AG08396 (cell line): ENCODE results near the gene MPV17L2.

Experiments
- DNase-seq: peaks from one replicate; pipeline ENCODE4 v3.0.0; 2012; ENCODE audit warnings: low spot score, mixed read lengths

MPV17L2 gene

DNA sequence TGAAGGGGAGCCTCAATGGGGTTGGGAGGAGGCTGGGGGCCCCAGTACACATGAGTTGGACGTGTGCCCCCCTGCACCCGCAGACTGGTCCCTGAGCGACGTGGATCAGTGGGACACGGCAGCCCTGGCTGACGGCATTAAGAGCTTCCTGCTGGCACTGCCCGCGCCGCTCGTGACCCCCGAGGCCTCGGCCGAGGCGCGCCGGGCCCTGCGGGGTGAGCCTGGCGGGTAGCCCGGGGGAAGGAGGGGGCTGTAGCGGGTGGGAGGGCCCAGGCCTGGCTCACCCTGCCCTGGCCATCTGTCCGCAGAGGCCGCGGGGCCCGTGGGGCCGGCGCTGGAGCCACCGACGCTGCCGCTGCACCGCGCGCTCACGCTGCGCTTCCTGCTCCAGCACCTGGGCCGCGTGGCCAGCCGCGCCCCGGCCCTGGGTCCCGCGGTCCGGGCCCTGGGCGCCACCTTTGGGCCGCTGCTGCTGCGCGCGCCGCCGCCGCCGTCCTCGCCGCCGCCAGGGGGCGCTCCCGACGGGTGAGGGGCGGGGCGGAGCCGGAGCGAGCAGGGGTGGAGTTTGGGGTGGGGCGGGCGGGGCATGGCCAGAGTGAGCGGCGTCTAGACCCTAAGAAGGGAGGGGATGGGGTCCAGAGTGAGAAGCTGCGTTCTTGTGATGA lies 31.9 kb upstream of the MPV17L2 start:
- DNase-seq = peak; percentile 95

DNA sequence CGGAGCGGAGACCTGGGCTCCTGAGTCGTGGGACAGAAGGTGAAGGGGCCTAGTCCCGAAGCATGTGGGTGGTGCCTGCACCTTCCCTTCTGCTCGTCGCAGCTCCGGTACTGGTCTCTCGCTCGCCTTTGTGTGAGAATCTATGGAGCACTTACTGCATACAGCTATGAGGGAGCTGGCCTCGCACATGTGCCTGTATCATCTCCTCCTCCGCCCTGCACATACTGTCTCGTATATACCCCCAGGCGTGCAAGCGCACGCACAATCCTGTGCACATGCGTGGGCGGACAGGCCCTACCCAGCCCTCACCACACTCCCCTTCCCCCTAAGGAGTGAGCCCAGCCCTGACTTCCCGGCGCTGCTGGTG lies 31.4 kb upstream of the MPV17L2 start:
- no peak for DNase-seq

DNA sequence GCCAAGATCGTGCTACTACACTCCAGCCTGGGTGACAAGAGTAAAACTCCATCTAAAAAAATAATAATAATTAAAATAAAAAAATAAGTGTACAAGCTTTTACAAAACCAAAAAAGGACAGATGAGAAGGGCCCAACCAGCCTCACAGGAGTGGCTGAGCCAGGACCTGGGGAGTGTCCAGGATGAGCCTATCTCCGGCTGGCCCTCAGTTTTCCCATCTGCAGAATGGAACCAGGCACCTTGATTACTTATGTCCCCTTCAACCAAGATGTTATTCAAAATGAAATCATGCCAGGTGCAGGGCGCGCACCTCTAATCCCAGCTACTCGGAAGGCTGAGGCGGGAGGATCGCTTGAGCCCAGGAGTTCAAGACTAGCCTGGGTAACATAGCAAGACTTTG lies 28.9 kb upstream of the MPV17L2 start:
- no peak for DNase-seq

DNA sequence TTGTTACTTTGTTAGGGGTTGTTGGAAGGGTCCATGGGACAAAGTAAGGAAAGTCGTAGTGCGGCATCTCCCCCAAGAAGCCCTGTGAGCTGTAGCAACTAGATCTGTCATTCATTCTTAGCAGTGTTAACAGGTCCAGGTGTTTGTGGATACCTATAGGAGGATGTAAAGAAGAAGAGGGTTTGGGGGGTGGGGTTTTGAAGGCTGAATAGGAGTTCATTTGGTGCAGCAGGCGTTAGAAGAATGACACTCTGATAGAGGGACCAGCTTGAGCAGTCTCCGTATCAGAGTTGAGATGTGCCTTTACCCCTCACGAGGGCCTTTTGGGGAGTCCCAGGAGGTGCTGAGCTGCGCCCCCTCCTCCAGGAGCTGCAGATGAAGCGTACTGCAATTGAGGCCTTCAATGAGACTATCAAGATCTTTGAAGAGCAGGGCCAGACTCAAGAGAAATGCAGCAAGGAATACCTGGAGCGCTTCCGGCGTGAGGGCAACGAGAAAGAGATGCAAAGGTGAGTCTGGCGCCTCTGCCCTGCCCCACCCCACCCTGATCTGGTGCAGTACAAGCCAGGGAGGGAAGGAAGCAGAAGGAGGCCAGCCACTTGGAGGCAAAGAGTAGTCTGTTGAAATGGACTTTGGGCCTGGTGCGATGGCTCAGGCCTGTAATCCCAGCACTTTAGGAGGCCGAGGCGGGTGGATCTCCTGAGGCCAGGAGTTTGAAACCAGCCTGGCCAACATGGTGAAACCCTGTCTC lies 27.0 kb upstream of the MPV17L2 start:
- DNase-seq = no peak

DNA sequence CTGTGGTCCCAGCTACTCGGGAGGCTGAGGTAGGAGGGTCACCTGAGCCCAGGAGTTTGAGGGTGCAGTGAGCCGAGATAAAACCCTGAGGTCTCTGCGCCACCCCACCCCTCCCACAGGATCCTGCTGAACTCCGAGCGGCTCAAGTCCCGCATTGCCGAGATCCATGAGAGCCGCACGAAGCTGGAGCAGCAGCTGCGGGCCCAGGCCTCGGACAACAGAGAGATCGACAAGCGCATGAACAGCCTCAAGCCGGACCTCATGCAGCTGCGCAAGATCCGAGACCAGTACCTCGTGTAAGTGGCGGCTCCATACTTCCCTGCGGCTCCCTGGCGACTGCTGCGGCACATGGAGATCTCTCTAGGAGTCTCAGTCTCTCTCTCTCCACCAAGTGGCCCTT lies 26.0 kb upstream of the MPV17L2 start:
- DNase-seq = no peak

DNA sequence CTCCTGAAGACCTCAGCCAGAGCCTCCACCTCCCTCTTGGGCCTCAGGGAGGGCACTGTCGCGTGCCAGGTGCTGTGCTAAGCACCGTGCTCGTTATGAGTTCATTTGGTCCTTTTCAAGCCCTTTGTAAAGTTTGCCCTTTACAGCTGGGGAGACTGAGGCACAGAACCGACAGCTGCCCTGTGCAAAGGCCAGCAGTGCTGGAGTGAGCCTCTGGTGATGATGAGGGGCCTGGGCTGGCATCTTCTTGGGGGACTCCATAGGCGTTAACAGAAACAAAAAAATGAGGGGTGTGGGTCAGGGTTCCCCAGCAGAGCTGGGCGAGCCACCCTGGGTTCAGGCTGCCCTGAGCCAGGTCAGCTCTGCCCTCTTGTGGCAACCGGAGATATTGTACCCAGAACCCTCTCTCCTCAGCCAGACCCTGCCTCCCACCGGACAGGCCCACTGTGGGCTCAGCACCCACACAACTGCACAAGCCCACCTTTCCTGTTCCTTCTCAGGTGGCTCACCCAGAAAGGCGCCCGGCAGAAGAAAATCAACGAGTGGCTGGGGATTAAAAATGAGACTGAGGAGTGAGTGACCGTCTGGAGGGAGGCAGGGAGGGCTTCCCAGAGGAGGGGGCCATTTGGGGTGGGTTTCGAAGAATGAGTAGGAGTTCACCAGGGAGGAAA lies 24.9 kb upstream of the MPV17L2 start:
- DNase-seq = peak; percentile 90

DNA sequence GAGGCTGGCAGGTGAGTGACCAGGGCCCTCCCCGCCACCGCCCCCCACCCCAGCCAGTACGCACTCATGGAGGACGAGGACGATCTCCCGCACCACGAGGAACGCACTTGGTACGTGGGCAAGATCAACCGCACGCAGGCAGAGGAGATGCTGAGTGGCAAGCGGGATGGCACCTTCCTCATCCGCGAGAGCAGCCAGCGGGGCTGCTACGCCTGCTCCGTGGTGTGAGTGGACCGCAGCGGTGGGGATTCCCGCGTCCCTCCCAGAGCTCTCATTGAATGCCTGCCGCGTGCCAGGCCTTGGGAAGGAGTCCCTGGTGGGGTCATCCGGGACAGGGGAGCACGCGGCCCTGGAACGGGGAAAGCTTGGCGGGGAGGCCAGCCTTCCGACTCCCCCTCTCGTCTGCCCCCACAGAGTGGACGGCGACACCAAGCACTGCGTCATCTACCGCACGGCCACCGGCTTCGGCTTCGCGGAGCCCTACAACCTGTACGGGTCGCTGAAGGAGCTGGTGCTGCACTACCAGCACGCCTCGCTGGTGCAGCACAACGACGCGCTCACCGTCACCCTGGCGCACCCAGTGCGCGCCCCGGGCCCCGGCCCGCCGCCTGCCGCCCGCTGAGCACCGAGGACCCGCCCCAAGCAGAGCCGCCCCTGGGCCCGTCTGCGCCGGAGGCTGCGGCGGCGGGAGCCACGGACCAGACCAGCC lies 24.2 kb upstream of the MPV17L2 start:
- DNase-seq = no peak

DNA sequence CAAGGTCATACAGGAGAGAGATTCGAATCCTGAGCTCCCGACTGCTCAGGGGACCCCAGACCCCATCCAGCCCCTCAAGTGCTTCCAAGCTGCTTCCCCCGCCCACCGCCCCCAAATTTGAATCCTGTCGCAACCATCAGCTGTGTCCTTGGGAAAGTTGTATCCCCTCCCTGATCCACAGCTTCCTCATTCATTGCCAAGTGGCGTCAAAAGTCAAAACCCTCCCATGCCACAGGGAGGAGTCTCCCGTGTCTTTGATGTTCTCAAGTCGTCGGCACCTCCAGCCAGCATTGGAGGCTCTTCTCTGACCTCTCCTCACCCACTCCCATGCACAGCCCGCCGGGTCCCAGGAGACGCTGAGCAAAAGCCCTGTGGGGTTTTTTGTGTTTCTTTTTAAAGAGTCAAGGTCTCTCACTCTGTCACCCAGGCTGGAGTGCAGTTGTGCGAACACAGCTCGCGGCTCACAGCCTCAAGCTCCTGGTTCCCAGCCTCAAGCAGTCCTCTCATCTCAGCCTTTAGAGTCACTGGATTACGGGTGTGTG lies 22.2 kb upstream of the MPV17L2 start:
- no peak for DNase-seq

DNA sequence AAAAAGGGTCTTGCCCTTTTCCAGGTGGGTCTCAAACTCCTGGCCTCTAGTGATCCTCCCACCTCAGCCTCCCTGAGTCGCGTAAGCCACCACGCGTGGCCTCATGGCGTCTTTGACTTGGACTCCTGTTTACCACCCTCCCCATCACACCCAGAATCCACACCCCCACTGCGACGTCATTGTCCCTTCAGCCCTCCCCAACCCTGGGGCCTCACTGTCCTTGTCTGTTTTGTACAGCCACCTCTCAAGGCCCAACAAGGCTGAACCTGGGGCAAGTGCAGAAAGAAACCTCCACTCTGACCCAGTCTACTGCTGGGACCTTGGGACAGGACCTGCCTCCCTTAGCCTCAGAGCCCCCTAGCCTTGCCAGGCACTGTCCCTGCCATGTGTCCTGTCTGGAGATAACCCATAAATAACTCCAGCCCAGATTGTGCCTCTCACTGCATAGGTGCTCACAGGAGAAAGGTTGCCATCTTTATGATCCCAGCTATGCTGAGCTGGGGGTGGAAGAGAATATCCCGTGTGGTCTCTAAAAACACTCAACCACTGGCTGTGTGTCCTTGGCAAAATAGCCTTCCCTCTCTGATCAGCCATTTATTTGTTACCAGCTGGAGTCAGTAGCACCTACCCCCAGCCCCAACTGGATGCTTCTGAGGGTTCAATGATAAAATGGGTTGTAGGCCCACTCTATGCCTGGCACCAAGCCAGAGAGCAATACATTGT lies 21.3 kb upstream of the MPV17L2 start:
- no peak for DNase-seq

DNA sequence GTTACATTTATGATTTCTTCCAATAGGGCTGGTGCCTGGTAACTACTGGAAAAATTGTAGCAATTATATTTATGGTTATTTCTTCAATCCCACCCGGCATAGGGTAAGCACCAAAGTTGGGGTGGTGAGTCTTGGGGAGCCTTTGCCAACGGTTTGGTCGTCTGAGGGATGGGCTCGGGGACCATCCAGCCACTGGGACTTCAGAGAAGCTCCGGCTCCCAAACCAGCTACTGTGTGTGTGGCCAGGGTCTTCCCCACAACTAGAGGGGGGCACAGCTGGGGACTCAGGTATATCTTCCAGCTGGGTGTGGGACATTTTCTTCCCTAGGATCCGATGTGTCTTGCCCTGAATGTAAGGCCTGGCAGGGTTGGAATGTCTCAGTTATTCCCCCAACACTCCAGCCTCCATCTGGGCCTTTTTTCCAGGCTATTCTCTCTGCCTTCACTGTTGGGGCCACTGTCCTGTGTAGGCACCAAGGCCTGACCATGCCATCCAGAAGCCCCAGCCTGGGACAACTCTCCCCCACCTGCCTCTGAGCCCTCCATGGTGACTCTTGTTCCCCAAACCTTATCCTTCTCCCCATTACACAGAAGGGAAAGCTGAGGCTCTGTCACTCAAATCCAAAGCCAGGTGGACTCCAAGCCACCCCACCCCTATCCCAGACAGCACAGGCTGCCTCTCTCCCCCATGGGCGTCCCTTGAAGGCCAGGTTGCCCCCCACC lies 20.5 kb upstream of the MPV17L2 start:
- DNase-seq = no peak

DNA sequence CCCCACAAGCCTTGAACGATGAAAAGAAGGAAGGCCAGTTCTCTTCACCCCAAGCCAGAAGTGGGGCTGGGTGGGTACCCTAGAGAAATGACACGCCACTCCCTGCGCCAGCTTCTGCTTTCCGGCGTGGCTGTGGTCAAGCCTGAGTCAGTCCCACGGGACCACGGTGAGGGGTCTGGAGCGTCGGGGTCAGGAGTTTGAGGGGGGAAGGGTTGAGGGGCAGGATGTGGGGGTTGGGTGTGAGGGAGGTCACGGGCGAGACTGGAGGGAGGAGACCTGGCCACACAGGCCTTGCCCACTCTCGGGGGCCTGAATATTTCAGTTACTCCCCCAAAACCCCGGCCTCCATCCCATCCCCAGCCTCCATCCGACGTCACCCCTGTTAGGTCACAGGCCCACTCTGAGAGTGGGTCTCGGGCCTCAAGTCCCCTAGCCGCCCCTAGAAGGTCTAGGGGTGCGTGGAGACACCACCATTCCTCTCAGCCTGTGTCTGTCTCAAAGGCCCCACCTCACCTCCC lies 19.9 kb upstream of the MPV17L2 start:
- no peak for DNase-seq

DNA sequence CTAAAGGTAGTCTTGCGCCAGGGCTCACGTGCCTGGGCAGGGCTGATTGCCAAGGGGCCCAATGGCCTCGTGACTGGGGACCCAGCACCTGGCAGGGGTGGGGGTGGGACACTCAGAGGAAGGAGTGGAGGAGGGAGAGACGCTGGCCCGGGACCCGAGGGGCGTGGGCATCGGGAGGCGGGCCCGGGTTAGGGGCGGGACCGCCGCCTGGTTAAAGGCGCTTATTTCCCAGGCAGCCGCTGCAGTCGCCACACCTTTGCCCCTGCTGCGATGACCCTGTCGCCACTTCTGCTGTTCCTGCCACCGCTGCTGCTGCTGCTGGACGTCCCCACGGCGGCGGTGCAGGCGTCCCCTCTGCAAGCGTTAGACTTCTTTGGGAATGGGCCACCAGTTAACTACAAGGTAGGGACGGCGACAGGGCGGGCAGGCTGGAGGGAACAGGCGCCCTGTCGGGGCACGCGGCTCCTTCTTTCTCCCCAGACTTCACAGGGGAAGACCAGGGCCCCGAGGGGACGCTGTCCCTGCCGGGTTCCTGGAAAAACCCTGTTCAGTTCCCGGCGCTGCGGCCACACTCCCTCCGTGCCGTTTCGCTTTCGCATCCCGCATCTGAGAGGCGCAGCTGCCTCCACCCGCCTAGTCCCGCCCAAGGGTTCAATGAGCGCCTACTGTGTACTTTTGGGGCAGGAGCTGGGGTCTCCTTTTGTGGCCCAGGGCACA lies 19.3 kb upstream of the MPV17L2 start, which contains the start of gene IFI30:
TSS of gene IFI30 (plus strand) at position 242 of the 717 bp plus-strand sequence. CDS start at position 271, 29 bp downstream.
- DNase-seq = peak; percentile 83

DNA sequence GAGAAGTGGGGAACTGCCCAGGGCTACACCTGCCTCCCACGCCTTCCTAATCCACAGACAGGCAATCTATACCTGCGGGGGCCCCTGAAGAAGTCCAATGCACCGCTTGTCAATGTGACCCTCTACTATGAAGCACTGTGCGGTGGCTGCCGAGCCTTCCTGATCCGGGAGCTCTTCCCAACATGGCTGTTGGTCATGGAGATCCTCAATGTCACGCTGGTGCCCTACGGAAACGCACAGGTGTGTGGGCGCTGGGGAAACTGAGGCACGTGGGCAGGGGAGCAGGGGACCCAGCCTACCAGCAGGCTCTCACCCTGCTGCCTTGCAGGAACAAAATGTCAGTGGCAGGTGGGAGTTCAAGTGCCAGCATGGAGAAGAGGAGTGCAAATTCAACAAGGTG lies 18.0 kb upstream of the MPV17L2 start:
- no peak for DNase-seq

DNA sequence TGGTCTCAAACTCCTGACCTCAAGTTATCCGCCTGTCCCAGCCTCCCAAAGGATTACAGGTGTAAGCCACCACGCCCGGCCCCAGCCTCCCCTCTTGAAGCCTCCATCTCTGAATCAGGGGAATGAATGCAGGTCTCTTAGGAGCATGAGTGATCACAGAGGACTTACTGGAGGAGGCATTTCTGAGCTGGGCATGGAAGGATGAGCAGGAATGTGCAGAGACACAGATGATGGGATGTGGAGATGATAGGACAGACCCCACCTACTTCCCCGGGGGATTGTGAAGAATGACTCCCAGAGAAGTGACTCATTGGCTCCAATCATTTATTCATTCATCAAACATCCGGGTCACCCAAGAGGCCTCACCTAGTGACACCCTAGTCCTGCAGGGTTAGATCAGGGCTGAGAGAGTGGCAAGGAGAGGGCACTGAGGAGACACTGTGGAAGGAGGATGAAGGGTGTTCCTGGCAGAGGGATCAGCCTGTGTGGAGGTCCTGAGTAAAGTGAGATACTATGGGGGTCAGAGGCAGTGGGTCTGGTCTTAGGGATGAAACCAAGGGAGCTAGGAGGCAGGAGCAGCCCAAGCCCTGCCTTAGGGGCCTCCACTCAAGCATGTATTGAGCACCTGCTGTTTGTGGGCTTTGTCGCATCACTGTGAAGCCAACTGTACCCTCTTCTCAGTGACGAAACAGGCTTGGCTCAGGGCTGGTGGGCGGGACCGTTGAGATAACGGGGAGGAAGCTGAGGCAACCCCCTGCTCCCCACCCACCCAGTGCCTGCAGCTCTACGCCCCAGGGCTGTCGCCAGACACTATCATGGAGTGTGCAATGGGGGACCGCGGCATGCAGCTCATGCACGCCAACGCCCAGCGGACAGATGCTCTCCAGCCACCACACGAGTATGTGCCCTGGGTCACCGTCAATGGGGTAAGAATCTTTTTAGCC lies 16.4 kb upstream of the MPV17L2 start:
- DNase-seq = peak; percentile 5

DNA sequence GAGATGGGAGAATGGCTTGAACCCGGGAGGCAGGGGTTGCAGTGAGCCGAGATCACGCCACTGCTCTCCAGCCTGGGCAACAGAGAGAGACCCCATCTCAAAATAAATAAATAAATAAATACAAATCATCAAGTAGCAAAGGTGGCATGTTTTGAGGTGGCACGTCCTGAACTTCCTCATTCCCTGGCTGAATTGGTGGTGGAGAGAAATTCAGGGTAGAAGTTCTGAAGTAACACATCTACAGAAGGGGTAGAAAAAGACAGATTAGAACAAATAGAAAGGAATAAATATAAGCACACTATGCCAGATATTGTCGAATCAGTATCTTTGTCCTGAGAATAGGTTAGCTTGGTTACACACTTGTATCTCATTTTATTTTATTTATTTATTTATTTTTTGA lies 13.1 kb upstream of the MPV17L2 start:
- DNase-seq = no peak

DNA sequence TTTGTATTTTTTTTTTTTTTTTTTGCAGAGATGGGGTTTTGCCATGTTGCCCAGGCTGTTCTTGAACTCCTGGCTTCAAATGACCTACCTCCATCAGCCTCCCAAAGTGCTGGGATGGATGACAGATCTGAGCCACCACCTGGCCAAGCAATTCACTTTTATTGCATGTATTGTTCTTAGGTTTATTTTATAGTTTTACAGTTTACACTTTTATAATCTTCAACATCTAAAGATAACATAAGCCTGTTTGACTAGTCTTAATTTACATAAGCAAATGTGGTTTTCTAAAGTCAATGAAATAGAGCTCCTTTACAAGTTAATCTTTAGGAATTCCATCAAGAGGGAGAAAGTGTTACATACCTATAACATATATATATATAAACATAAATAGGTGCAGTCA lies 9.5 kb upstream of the MPV17L2 start:
- DNase-seq = no peak

DNA sequence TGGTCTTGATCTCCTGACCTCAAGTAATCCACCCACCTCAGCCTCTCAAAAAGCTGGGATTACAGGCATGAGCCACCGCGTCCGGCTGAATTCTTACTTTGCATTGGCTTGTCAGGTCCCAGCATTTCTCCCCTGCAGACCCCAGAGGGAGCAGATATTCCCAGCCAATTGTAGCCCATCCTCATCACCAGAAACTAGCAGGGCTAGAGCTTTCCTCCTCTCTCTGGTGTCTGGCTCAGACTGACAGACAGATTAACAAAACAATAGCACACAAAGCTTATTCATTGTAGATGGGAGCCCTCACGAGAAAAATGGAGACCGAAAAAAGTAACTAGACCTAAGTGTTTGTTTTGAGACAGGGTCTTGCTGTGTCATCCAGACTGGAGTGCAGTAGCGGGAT lies 7.5 kb upstream of the MPV17L2 start:
- DNase-seq = no peak

DNA sequence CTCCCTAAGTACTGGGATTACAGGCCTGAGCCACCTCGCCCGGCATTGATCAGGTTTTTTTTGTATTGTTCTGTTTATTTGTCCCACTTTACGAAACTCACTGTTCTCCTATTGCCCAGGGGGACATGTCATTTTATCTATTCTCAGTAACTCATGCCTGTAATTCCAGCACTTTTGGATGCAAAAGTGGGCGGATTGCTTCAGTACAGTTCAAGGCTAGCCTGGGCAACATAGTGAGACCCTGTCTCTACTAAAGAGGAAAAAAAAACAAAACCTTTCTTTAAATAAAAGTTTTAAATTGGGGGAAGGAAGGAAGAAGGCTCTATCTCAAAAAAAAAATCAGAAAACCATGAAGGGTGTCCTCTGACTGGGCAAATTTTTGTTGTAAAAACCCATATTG lies 2.7 kb upstream of the MPV17L2 start:
- DNase-seq = no peak

DNA sequence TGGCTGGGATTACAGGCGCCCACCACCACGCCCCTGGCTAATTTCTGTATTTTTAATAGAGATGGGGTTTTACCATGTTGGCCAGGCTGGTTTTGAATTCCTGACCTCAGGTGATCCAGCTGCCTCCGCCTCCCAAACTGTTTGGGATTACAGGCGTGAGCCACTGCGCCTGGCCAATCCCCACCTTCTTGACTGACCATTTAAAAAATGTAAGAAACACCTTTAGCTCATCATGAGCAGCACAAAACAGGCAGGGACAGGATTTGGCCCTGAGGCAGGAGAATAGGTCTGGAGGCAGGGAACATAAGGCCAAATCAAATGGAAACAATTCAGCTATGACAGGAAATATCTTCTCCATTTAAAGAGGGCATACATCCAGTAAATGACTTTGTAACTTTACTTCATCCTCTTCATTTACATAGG lies 1.4 kb upstream of the MPV17L2 start:
- DNase-seq = no peak
